ENCODE data around the gene ZNF296. TPM values are rescaled to one million over a fixed set of nuclear protein-coding genes. Genes with fewer than 3 reads are reported as not detected.
A peak's percentile ranks its signal among the peaks of the same experiment; 100 is the strongest.

Gene ZNF296
- total RNA-seq, 2 donors from 2014 or later: 0.26 TPM; not detected in 1

- TF ChIP-seq, protein P1, sequence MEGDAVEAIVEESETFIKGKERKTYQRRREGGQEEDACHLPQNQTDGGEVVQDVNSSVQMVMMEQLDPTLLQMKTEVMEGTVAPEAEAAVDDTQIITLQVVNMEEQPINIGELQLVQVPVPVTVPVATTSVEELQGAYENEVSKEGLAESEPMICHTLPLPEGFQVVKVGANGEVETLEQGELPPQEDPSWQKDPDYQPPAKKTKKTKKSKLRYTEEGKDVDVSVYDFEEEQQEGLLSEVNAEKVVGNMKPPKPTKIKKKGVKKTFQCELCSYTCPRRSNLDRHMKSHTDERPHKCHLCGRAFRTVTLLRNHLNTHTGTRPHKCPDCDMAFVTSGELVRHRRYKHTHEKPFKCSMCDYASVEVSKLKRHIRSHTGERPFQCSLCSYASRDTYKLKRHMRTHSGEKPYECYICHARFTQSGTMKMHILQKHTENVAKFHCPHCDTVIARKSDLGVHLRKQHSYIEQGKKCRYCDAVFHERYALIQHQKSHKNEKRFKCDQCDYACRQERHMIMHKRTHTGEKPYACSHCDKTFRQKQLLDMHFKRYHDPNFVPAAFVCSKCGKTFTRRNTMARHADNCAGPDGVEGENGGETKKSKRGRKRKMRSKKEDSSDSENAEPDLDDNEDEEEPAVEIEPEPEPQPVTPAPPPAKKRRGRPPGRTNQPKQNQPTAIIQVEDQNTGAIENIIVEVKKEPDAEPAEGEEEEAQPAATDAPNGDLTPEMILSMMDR (IDR thresholded peaks at IDR 0.05): no peak
- no peak for TF ChIP-seq POLR2A (IDR thresholded peaks at IDR 0.05)
- Histone ChIP-seq H3K4me1 (peaks cover 94% of the 10 kb centered on the region), H3K27me3 (no peaks in the 10 kb centered on the region), H3K9me3 (no peaks in the 10 kb centered on the region), H3K36me3 (replicated peaks in 1 of 2; ENCODE audit: insufficient read depth in 1 of 2, low read depth in 2 of 2) (no peaks in the 10 kb centered on the region), H3K27ac (peak overlapping the region in 3 of 4 donors; percentile 15 to 81 (median 70)), H3K4me3 (no peak overlapping the region)
- intact Hi-C loops (cut with DNase I): no loop called here
- peak; percentile 28 for ATAC-seq
- WGBS, 2 donors: 48 to 58% methylated on average over 9 to 16 of the region's 16 CpGs
- peak in 3 of 4 donors; percentile 51 to 73 (median 53) for DNase-seq
Measured at GRCh38 chr19:45097776-45098520, 21.7 kb upstream of the ZNF296 start.

GRCh38 chr19:45097450-45097775, 21.1 kb upstream of the ZNF296 start:
- no peak for TF ChIP-seq POLR2A (IDR thresholded peaks at IDR 0.05)
- TF ChIP-seq, protein P1 (IDR thresholded peaks at IDR 0.05): no peak
- Histone ChIP-seq H3K27ac (peak overlapping the region in 2 of 4 donors; percentile 70 to 81), H3K27me3 (no peaks in the 10 kb centered on the region), H3K4me1 (peaks cover 89% of the 10 kb centered on the region), H3K36me3 (replicated peaks in 1 of 2; ENCODE audit: insufficient read depth in 1 of 2, low read depth in 2 of 2) (no peaks in the 10 kb centered on the region), H3K4me3 (no peak overlapping the region), H3K9me3 (no peaks in the 10 kb centered on the region)
- 55 to 61% methylated on average over 7 of the region's 7 CpGs for WGBS, 2 donors
- intact Hi-C loops (cut with DNase I): no loop called here
- DNase-seq: no peak
- no peak for ATAC-seq

DNA sequence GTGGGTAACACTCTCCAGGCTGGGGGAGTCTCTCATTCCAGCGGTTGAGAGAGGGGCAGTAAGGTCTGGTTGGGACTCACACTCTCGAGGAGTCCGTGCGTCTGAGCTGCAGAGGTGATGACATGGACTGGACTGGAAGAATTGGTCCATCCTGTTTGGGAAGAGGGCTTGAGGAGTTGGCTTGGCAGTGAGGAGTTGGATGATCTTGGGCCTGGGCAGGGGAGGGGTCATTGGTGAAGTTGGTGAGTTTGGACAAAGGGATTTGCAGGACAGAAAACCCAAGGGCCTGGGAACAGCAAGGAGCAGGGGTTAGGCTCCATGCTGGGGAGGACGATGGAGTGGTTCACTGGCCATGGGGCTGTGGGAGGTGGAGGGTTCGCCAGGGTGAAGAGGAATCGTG, 20.4 kb upstream of the ZNF296 start:
- H3K36me3 ChIP-seq (replicated peaks in 1 of 2; ENCODE audit: insufficient read depth in 1 of 2, low read depth in 2 of 2): no peaks in the 10 kb centered on the region
- ATAC-seq (no peak), DNase-seq (no peak)
- no peaks in the 10 kb centered on the region for H3K9me3 ChIP-seq
- peaks cover 82% of the 10 kb centered on the region for H3K4me1 ChIP-seq
- no peak for TF ChIP-seq POLR2A (IDR thresholded peaks at IDR 0.05)
- TF ChIP-seq, protein P1 (IDR thresholded peaks at IDR 0.05): no peak
- H3K4me3 ChIP-seq: no peak overlapping the region
- WGBS, 2 donors: 84 to 86% methylated on average over 7 of the region's 7 CpGs
- intact Hi-C loops (cut with DNase I): no loop called here
- H3K27ac ChIP-seq: no peak overlapping the region
- no peaks in the 10 kb centered on the region for H3K27me3 ChIP-seq

- no peak for ATAC-seq
- WGBS, 2 donors: 84 to 86% methylated on average over 14 of the region's 14 CpGs
- H3K27me3 ChIP-seq: no peaks in the 10 kb centered on the region
- no peak overlapping the region for H3K4me3 ChIP-seq
- TF ChIP-seq, protein P1 (IDR thresholded peaks at IDR 0.05): no peak
- TF ChIP-seq POLR2A (IDR thresholded peaks at IDR 0.05): no peak
- intact Hi-C loops (cut with DNase I): no loop called here
- H3K4me1 ChIP-seq: peaks cover 79% of the 10 kb centered on the region
- no peaks in the 10 kb centered on the region for H3K9me3 ChIP-seq
- H3K36me3 ChIP-seq (replicated peaks in 1 of 2; ENCODE audit: insufficient read depth in 1 of 2, low read depth in 2 of 2): no peaks in the 10 kb centered on the region
- H3K27ac ChIP-seq: no peak overlapping the region
- DNase-seq: no peak
Measured at GRCh38 chr19:45095496-45096413, 19.5 kb upstream of the ZNF296 start.

All from body of pancreas (tissue), 4 donors.